ENCODE results near the gene RXFP1. TPM values are rescaled to one million over a fixed set of nuclear protein-coding genes. Genes with fewer than 3 reads are reported as not detected.

RXFP1 gene
- polyA plus RNA-seq, 1 donor from 2014 or later: 0.12 TPM

GRCh38 chr4:158484173-158484885 lies 37.4 kb upstream of the RXFP1 start:
- no peak overlapping the region for H3K4me2 ChIP-seq (ENCODE audit: low read length)
- H2AFZ ChIP-seq (ENCODE audit: low read depth, low read length): no peak overlapping the region
- H3K9me2 ChIP-seq (ENCODE audit: insufficient read depth, low read length): no peaks in the 10 kb centered on the region

GRCh38 chr4:158490629-158491028 lies 31.1 kb upstream of the RXFP1 start:
- Histone ChIP-seq H3K36me3 (ENCODE audit: insufficient read depth, low read length) (no peaks in the 10 kb centered on the region), H3K27ac (ENCODE audit: low read length) (no peak overlapping the region), H3K9ac (ENCODE audit: low read length) (no peak overlapping the region), H3K4me2 (ENCODE audit: low read length) (no peak overlapping the region), H3K4me3 (ENCODE audit: low read length) (no peak overlapping the region), H3K9me2 (ENCODE audit: insufficient read depth, low read length) (no peaks in the 10 kb centered on the region), H3K9me3 (ENCODE audit: low read length) (no peaks in the 10 kb centered on the region), H3K79me2 (replicated peaks; ENCODE audit: insufficient read depth, low read length) (no peaks in the 10 kb centered on the region), H4K20me1 (ENCODE audit: insufficient read depth) (no peaks in the 10 kb centered on the region), H3K27me3 (ENCODE audit: insufficient read depth, low read depth, low read length) (no peaks in the 10 kb centered on the region), H2AFZ (ENCODE audit: low read depth, low read length) (no peak overlapping the region), H3F3A (ENCODE audit: insufficient read depth, low read length, poor library complexity, severe bottlenecking) (no peaks in the 10 kb centered on the region)
- TF ChIP-seq RAD21 (conservative IDR thresholded peaks at IDR 0.05): no peak
- no peak for TF ChIP-seq TAF1 (IDR thresholded peaks at IDR 0.05; ENCODE audit: low read depth)
- no peak for TF ChIP-seq CTCF (IDR thresholded peaks at IDR 0.05; ENCODE audit: poor library complexity, severe bottlenecking)
- TF ChIP-seq REST (IDR thresholded peaks at IDR 0.05; ENCODE audit: borderline replicate concordance): no peak
- no peak for TF ChIP-seq POLR2AphosphoS5 (IDR thresholded peaks at IDR 0.05)
- no peak for TF ChIP-seq EP300 (conservative IDR thresholded peaks at IDR 0.05; ENCODE audit: poor library complexity, severe bottlenecking)
- TF ChIP-seq EZH2 (IDR thresholded peaks at IDR 0.05; ENCODE audit: borderline replicate concordance, insufficient read depth, low read length, poor library complexity, severe bottlenecking): no peak

More at GRCh38 chr4:158484173-158484885, 37.4 kb upstream of the RXFP1 start:
- no peak overlapping the region for H3K9ac ChIP-seq (ENCODE audit: low read length)
- no peak overlapping the region for H3K4me3 ChIP-seq (ENCODE audit: low read length)
- no peaks in the 10 kb centered on the region for H4K20me1 ChIP-seq (ENCODE audit: insufficient read depth)
- no peak for TF ChIP-seq REST (IDR thresholded peaks at IDR 0.05; ENCODE audit: borderline replicate concordance)
- no peak for TF ChIP-seq TAF1 (IDR thresholded peaks at IDR 0.05; ENCODE audit: low read depth)
- TF ChIP-seq CTCF (IDR thresholded peaks at IDR 0.05; ENCODE audit: poor library complexity, severe bottlenecking): no peak
- TF ChIP-seq MXI1 (conservative IDR thresholded peaks at IDR 0.05; ENCODE audit: poor library complexity, severe bottlenecking): no peak
- no peak for TF ChIP-seq EZH2 (IDR thresholded peaks at IDR 0.05; ENCODE audit: borderline replicate concordance, insufficient read depth, low read length, poor library complexity, severe bottlenecking)
- H3K79me2 ChIP-seq (replicated peaks; ENCODE audit: insufficient read depth, low read length): no peaks in the 10 kb centered on the region
- no peaks in the 10 kb centered on the region for H3K9me3 ChIP-seq (ENCODE audit: low read length)
- no peaks in the 10 kb centered on the region for H3K36me3 ChIP-seq (ENCODE audit: insufficient read depth, low read length)
- no peak overlapping the region for H3K27ac ChIP-seq (ENCODE audit: low read length)
- H3K27me3 ChIP-seq (ENCODE audit: insufficient read depth, low read depth, low read length): no peaks in the 10 kb centered on the region
- H3F3A ChIP-seq (ENCODE audit: insufficient read depth, low read length, poor library complexity, severe bottlenecking): no peaks in the 10 kb centered on the region

Measured in neural cell (in vitro differentiated cells).